SU-DHL-6 (cell line): ENCODE measurements around the gene TM4SF1.

Source experiments
- H2AFZ ChIP-seq: fragments of 200-600 bp; sonication (generic); 2 replicates; pipeline ENCODE4 v1.6.1; 2014; ENCODE audit warnings: low read depth, mild to moderate bottlenecking, moderate library complexity, mixed read lengths, antibody characterized with exemption, low read length; ENCODE audit not compliant: severe bottlenecking
- H3F3A ChIP-seq: fragments of 200-600 bp; shearing (Covaris generic); 2 replicates; pipeline ENCODE4 v1.6.0; 2016; ENCODE audit warnings: antibody characterized with exemption, mild to moderate bottlenecking; ENCODE audit not compliant: insufficient read depth
- H3K27ac ChIP-seq: fragments of 200-600 bp; sonication (generic); 2 replicates; pipeline ENCODE4 v1.5.1; 2016; ENCODE audit warnings: low read depth, mild to moderate bottlenecking, low read length, moderate library complexity, mixed read lengths
- H3K27me3 ChIP-seq: fragments of 200-600 bp; sonication (generic), shearing (Covaris generic); 2 replicates; pipeline ENCODE4 v1.6.0; 2014; ENCODE audit warnings: mild to moderate bottlenecking, low read length
- H3K36me3 ChIP-seq: fragments of 200-600 bp; sonication (generic); 2 replicates; pipeline ENCODE4 v1.6.1; 2014; ENCODE audit warnings: mild to moderate bottlenecking, low read length, mixed read lengths
- H3K4me2 ChIP-seq: fragments of 300-600, 200-600 bp; shearing (Covaris generic), sonication (generic); 2 replicates; pipeline ENCODE4 v1.6.0; 2014; ENCODE audit warnings: low read length, low read depth, mild to moderate bottlenecking; ENCODE audit not compliant: poor library complexity, severe bottlenecking
- H3K4me3 ChIP-seq: fragments of 200-600 bp; sonication (generic); 2 replicates; pipeline ENCODE4 v1.5.1; 2014; ENCODE audit warnings: antibody characterized with exemption, low read length, mild to moderate bottlenecking, mixed read lengths; ENCODE audit not compliant: insufficient read depth, poor library complexity, severe bottlenecking
- H3K79me2 ChIP-seq: fragments of 200-600 bp; sonication (generic); 2 replicates; pipeline ENCODE4 v1.6.1; 2014; ENCODE audit warnings: mild to moderate bottlenecking, low read length, moderate library complexity; ENCODE audit not compliant: insufficient read depth
- H3K9ac ChIP-seq: fragments of 200-600 bp; sonication (generic); 2 replicates; pipeline ENCODE4 v1.7.0; 2014; ENCODE audit warnings: mild to moderate bottlenecking, low read length
- H3K9me2 ChIP-seq: fragments of 200-600 bp; sonication (generic); replicated peaks from 2 replicates; pipeline ENCODE4 v1.6.1; 2014; ENCODE audit warnings: low read length; ENCODE audit not compliant: insufficient read depth
- H3K9me3 ChIP-seq: fragments of 200-600 bp; sonication (generic); 2 replicates; pipeline ENCODE4 v1.6.1; 2014; ENCODE audit warnings: low read length, mixed read lengths; ENCODE audit not compliant: insufficient read depth
- H4K20me1 ChIP-seq: fragments of 200-600 bp; sonication (generic); 2 replicates; pipeline ENCODE4 v1.6.1; 2014; ENCODE audit warnings: low read depth, mild to moderate bottlenecking, antibody characterized with exemption, low read length, moderate library complexity, mixed read lengths
- EZH2phosphoT487 ChIP-seq: fragments of 200-600 bp; sonication (generic), shearing (Covaris generic); conservative IDR thresholded peaks from 2 replicates; pipeline ENCODE4 v1.6.1; 2018; ENCODE audit warnings: mild to moderate bottlenecking, antibody characterized with exemption, low read length, moderate library complexity, mixed read lengths
- TF ChIP-seq, protein P1 (sequence below): fragments of 200-600 bp; sonication (generic); IDR thresholded peaks from one replicate; pipeline ENCODE4 v1.5.1; 2017; ENCODE audit warnings: antibody characterized with exemption, mild to moderate bottlenecking, low read length, moderate library complexity; ENCODE audit not compliant: insufficient read depth, poor library complexity, severe bottlenecking

TM4SF1 gene

DNA sequence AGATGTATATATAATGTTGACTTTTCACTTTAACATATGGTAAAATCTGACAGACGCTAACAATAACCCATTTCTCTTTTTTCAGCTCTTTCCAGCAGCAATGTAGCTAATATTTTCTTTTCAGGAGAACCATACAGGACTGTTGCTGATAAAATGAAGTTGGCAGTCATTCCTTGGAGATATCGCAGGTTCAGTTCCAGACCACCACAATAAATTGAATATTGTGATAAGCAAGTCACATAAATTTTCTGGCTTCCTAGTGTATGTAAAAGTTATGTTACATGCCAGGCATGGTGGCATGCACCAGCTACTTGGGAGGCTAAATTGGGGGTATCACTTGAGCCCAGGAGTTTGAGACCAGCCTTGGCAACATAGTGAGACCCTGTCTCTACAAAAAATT, 31.9 kb upstream of the TM4SF1 start:
- Histone ChIP-seq H3K36me3 (no peaks in the 10 kb centered on the region), H3K4me3 (no peak overlapping the region), H3K4me2 (no peak overlapping the region), H4K20me1 (no peaks in the 10 kb centered on the region), H3K9me3 (no peaks in the 10 kb centered on the region), H2AFZ (no peak overlapping the region), H3K9ac (no peak overlapping the region), H3K79me2 (no peaks in the 10 kb centered on the region), H3F3A (no peaks in the 10 kb centered on the region), H3K9me2 (no peaks in the 10 kb centered on the region), H3K27me3 (no peaks in the 10 kb centered on the region), H3K27ac (no peak overlapping the region)
- TF ChIP-seq EZH2phosphoT487, result no peak
- TF ChIP-seq, protein P1, sequence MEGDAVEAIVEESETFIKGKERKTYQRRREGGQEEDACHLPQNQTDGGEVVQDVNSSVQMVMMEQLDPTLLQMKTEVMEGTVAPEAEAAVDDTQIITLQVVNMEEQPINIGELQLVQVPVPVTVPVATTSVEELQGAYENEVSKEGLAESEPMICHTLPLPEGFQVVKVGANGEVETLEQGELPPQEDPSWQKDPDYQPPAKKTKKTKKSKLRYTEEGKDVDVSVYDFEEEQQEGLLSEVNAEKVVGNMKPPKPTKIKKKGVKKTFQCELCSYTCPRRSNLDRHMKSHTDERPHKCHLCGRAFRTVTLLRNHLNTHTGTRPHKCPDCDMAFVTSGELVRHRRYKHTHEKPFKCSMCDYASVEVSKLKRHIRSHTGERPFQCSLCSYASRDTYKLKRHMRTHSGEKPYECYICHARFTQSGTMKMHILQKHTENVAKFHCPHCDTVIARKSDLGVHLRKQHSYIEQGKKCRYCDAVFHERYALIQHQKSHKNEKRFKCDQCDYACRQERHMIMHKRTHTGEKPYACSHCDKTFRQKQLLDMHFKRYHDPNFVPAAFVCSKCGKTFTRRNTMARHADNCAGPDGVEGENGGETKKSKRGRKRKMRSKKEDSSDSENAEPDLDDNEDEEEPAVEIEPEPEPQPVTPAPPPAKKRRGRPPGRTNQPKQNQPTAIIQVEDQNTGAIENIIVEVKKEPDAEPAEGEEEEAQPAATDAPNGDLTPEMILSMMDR, result no peak

DNA sequence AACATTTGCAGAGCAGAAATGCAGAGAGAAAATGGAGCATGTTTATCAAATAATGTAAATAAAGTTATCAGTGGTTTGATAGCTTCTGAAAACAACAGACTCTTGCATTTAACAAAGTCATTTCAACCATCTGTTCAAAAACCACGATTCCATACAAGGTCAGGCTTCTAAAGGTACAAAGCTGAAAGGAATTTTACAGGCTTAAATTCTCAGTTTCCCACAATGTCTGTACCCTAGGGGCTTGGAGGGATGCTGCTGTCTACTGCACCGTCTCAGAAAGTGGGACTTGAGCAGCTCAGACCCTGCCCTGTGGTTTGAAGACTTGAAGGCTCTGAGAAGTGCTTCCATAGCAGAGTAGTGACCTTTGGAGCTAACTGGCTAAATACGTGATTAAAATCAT, 30.4 kb upstream of the TM4SF1 start:
- H3K9ac ChIP-seq, result no peak overlapping the region
- H3K9me3 ChIP-seq, result no peaks in the 10 kb centered on the region
- no peaks in the 10 kb centered on the region for H3F3A ChIP-seq
- H3K79me2 ChIP-seq, result no peaks in the 10 kb centered on the region
- H3K9me2 ChIP-seq, result no peaks in the 10 kb centered on the region
- H4K20me1 ChIP-seq, result no peaks in the 10 kb centered on the region
- H3K36me3 ChIP-seq, result no peaks in the 10 kb centered on the region
- no peak overlapping the region for H3K4me2 ChIP-seq
- H3K27me3 ChIP-seq, result no peaks in the 10 kb centered on the region
- TF ChIP-seq EZH2phosphoT487, result no peak
- TF ChIP-seq, protein P1, result no peak
- H2AFZ ChIP-seq, result no peak overlapping the region
- no peak overlapping the region for H3K4me3 ChIP-seq
- H3K27ac ChIP-seq, result no peak overlapping the region

DNA sequence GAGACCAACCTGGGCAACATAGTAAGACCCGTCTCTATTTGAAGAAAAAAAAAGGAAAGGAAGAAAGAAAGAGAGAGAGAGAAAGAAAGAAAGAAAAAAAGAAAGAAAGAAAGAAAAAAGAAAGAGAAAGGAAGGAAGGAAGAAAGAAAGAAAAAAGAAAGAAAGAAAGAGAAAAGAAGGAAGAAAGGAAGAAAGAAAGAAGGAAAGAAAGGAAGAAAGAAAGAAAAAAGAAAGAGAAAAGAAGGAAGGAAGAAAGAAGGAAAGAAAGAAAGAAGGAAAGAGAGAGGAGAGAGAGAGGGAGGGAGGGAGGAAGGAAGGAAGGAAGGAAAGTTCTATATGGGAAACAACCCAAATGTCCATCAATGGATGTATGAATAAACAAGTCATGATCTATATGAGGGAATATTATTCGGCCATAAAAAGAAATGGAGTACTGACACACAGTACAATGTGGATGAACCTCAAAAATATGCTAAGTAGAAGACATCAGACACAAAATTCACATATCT, 28.8 kb upstream of the TM4SF1 start:
- no peaks in the 10 kb centered on the region for H3K27me3 ChIP-seq
- no peaks in the 10 kb centered on the region for H3K36me3 ChIP-seq
- H3K9me2 ChIP-seq, result no peaks in the 10 kb centered on the region
- H3K4me3 ChIP-seq, result no peak overlapping the region
- no peaks in the 10 kb centered on the region for H3K9me3 ChIP-seq
- no peak overlapping the region for H2AFZ ChIP-seq
- H3K4me2 ChIP-seq, result no peak overlapping the region
- no peak overlapping the region for H3K9ac ChIP-seq
- no peaks in the 10 kb centered on the region for H3K79me2 ChIP-seq
- TF ChIP-seq, protein P1, result no peak
- no peak for TF ChIP-seq EZH2phosphoT487
- H3F3A ChIP-seq, result no peaks in the 10 kb centered on the region
- H3K27ac ChIP-seq, result no peak overlapping the region
- no peaks in the 10 kb centered on the region for H4K20me1 ChIP-seq

DNA sequence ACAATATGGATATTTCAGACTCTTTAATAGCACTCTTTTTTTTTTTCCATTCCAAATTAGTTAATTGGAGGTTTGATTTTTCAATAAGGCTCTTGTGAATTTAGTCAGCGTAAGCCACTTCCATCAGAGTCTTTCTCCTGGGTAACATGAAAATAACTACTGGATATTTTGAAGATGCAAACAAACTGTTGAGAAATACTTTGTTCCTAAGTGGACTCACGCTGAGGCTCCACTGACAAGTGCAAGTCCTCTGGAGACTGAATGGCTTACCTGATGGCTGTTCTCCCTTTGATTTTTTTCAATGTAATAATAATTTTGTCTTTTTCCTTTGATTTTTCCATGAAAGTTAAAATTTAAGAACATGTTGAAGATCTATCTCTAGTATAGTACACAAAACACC, 26.0 kb upstream of the TM4SF1 start:
- Histone ChIP-seq H3K79me2 (no peaks in the 10 kb centered on the region), H3K27me3 (no peaks in the 10 kb centered on the region), H3K9me3 (no peaks in the 10 kb centered on the region), H3K9me2 (no peaks in the 10 kb centered on the region), H3K4me3 (no peak overlapping the region), H3K27ac (no peak overlapping the region), H3K4me2 (no peak overlapping the region), H2AFZ (no peak overlapping the region), H3K9ac (no peak overlapping the region), H3F3A (no peaks in the 10 kb centered on the region), H4K20me1 (no peaks in the 10 kb centered on the region), H3K36me3 (no peaks in the 10 kb centered on the region)
- TF ChIP-seq, protein P1, result no peak
- no peak for TF ChIP-seq EZH2phosphoT487
